Measurements from ENCODE around the gene CAMK4.
A peak's percentile ranks its signal among the peaks of the same experiment; 100 is the strongest.

The CAMK4 gene

DNA sequence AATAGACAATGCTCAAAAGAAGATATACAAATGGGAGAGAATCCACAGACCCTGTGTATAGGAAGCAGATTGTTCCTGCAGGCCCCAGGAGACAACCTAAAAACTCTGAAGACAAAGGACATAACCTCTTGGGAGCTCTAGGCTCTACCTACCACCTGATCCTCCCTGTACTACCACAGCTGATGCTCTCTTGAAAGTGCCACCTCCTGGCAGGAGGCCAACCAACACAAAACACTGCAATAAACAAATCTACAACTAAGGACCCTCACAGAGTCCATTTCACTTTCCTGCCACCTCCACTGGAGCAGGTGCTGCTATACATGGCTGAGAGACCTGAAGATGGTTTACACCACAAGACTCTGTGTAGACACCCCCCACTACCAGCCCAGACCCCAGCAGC is 239.1 kb downstream of the CAMK4 start:
- Histone ChIP-seq H3K36me3 (ENCODE audit: control insufficient read depth in 2 of 2, insufficient read depth in 1 of 2, low read length in 2 of 2) (no peaks in the 10 kb centered on the region), H3K4me3 (ENCODE audit: low read depth, low read length) (no peak overlapping the region), H3K4me1 (ENCODE audit: control insufficient read depth, insufficient read depth, low read length) (0 out of 2 replicates have a peak, but pooled peaks cover 6% of the 10 kb centered on the region), H3K27ac (ENCODE audit: extremely low read depth, low read depth, low read length) (no peak overlapping the region), H3K9me3 (ENCODE audit: control insufficient read depth, insufficient read depth, low read depth, low read length) (no peaks in the 10 kb centered on the region)
- POLR2A ChIA-PET: no interaction called here
- CTCF ChIA-PET: interaction anchor here (0.6 to 1.6 kb wide), 3 partner anchors 12 to 20 kb away, joined by 4 to 5 read pairs (median 4); no protein-coding TSS in a partner anchor
- TF ChIP-seq FEZF1 (tag by site-specific recombination; IDR thresholded peaks at IDR 0.05) (peak; percentile 61), BCL11B (tag by site-specific recombination; IDR thresholded peaks at IDR 0.05; ENCODE audit: low read depth) (no peak), GLIS1 (tag by site-specific recombination; IDR thresholded peaks at IDR 0.05) (peak; percentile 75)
- TF ChIP-seq, protein P1, sequence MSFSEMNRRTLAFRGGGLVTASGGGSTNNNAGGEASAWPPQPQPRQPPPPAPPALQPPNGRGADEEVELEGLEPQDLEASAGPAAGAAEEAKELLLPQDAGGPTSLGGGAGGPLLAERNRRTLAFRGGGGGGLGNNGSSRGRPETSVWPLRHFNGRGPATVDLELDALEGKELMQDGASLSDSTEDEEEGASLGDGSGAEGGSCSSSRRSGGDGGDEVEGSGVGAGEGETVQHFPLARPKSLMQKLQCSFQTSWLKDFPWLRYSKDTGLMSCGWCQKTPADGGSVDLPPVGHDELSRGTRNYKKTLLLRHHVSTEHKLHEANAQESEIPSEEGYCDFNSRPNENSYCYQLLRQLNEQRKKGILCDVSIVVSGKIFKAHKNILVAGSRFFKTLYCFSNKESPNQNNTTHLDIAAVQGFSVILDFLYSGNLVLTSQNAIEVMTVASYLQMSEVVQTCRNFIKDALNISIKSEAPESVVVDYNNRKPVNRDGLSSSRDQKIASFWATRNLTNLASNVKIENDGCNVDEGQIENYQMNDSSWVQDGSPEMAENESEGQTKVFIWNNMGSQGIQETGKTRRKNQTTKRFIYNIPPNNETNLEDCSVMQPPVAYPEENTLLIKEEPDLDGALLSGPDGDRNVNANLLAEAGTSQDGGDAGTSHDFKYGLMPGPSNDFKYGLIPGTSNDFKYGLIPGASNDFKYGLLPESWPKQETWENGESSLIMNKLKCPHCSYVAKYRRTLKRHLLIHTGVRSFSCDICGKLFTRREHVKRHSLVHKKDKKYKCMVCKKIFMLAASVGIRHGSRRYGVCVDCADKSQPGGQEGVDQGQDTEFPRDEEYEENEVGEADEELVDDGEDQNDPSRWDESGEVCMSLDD (tag by site-specific recombination; IDR thresholded peaks at IDR 0.05): no peak

DNA sequence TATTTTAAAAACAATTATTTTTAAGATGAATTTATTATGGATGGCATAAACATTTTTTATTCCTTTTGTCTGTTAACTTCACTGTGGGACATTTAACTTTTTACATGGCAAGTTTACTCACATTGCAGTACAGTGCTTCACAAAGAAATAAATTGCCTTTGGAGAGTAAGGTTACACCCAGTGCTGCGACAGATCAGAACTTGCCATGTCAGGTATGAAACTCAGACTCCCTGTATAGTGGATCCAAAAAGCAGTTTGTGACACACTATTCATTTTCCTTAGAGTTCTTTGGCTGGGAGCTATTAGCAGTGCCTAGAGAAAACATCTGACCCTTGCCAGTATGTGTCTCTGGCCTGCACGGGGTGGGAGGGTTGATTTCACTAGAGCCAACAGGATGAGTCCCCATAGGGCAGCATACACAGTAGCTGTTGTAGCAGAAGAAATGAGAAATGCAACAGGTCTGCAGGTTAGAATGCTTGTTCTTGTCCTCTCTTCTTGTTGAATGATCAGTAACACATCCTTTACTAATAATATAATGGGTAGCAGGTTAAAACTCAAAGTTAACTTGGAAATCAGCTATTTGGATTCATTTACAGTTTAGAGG is 245.2 kb downstream of the CAMK4 start:
- H3K4me3 ChIP-seq (ENCODE audit: low read depth, low read length): no peak overlapping the region
- POLR2A ChIA-PET: no interaction called here
- H3K4me1 ChIP-seq (ENCODE audit: control insufficient read depth, insufficient read depth, low read length): no peaks in the 10 kb centered on the region
- H3K9me3 ChIP-seq (ENCODE audit: control insufficient read depth, insufficient read depth, low read depth, low read length): no peaks in the 10 kb centered on the region
- TF ChIP-seq ZXDB (tag by site-specific recombination; IDR thresholded peaks at IDR 0.05) (no peak), SCRT1 (tag by site-specific recombination; IDR thresholded peaks at IDR 0.05; ENCODE audit: borderline replicate concordance) (0 out of 2 replicates have a peak, but pooled peaks have one; percentile 23), SCRT2 (tag by site-specific recombination; IDR thresholded peaks at IDR 0.05) (peak; percentile 56), ZNF248 (tag by site-specific recombination; IDR thresholded peaks at IDR 0.05) (no peak)
- TF ChIP-seq, protein P2, sequence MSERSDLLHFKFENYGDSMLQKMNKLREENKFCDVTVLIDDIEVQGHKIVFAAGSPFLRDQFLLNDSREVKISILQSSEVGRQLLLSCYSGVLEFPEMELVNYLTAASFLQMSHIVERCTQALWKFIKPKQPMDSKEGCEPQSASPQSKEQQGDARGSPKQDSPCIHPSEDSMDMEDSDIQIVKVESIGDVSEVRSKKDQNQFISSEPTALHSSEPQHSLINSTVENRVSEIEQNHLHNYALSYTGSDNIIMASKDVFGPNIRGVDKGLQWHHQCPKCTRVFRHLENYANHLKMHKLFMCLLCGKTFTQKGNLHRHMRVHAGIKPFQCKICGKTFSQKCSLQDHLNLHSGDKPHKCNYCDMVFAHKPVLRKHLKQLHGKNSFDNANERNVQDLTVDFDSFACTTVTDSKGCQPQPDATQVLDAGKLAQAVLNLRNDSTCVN (tag by site-specific recombination; optimal IDR thresholded peaks at IDR 0.05): no peak
- CTCF ChIA-PET: interaction anchor here (0.8 to 1.0 kb wide), 2 partner anchors 34 to 310 kb away, joined by 3 to 4 read pairs; no protein-coding TSS in a partner anchor
- no peak overlapping the region for H3K27ac ChIP-seq (ENCODE audit: extremely low read depth, low read depth, low read length)
- no peaks in the 10 kb centered on the region for H3K36me3 ChIP-seq (ENCODE audit: control insufficient read depth in 2 of 2, insufficient read depth in 1 of 2, low read length in 2 of 2)

DNA sequence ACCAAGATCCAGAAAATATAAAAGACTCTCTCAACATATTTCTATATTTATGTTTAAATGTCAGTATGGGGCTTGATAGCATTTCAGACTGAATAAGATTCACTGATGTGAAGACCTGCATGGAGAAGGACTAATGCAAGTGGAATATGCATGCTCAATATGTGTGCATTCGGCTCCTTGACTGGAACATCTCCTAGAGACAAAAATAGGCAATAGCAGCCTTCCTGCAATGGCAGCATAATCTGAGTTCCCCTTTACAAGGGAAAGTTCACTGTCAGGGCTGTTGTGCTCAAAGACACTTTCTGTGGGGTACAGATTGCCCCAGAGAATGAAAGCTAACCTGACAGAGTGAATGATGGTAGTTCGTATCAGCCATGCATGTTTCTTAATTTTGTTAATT is 245.7 kb downstream of the CAMK4 start:
- no peaks in the 10 kb centered on the region for H3K4me1 ChIP-seq (ENCODE audit: control insufficient read depth, insufficient read depth, low read length)
- H3K4me3 ChIP-seq (ENCODE audit: low read depth, low read length): no peak overlapping the region
- no peak for TF ChIP-seq ZNF837 (tag by site-specific recombination; IDR thresholded peaks at IDR 0.05)
- TF ChIP-seq ZNF211 (tag by site-specific recombination; IDR thresholded peaks at IDR 0.05; ENCODE audit: low read depth): no peak
- TF ChIP-seq, protein P3, sequence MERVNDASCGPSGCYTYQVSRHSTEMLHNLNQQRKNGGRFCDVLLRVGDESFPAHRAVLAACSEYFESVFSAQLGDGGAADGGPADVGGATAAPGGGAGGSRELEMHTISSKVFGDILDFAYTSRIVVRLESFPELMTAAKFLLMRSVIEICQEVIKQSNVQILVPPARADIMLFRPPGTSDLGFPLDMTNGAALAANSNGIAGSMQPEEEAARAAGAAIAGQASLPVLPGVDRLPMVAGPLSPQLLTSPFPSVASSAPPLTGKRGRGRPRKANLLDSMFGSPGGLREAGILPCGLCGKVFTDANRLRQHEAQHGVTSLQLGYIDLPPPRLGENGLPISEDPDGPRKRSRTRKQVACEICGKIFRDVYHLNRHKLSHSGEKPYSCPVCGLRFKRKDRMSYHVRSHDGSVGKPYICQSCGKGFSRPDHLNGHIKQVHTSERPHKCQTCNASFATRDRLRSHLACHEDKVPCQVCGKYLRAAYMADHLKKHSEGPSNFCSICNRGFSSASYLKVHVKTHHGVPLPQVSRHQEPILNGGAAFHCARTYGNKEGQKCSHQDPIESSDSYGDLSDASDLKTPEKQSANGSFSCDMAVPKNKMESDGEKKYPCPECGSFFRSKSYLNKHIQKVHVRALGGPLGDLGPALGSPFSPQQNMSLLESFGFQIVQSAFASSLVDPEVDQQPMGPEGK (tag by site-specific recombination; IDR thresholded peaks at IDR 0.05): no peak
- TF ChIP-seq ZNF664 (tag by site-specific recombination; IDR thresholded peaks at IDR 0.05): no peak
- no peak for TF ChIP-seq SCRT1 (tag by site-specific recombination; IDR thresholded peaks at IDR 0.05; ENCODE audit: borderline replicate concordance)
- no peak for TF ChIP-seq ZNF600 (tag by site-specific recombination; IDR thresholded peaks at IDR 0.05)
- TF ChIP-seq KLF1 (tag by site-specific recombination; IDR thresholded peaks at IDR 0.05): no peak
- no peak for TF ChIP-seq ZNF621 (tag by site-specific recombination; IDR thresholded peaks at IDR 0.05)
- no peak for TF ChIP-seq ZNF433 (tag by site-specific recombination; IDR thresholded peaks at IDR 0.05; ENCODE audit: low read depth)
- TF ChIP-seq ZEB2 (tag by site-specific recombination; IDR thresholded peaks at IDR 0.05): no peak
- H3K9me3 ChIP-seq (ENCODE audit: control insufficient read depth, insufficient read depth, low read depth, low read length): no peaks in the 10 kb centered on the region
- ChIA-PET CTCF (interaction anchor here (0.8 to 1.0 kb wide), 2 partner anchors 35 to 311 kb away, joined by 3 to 4 read pairs; no protein-coding TSS in a partner anchor), POLR2A (no interaction called here)
- H3K27ac ChIP-seq (ENCODE audit: extremely low read depth, low read depth, low read length): no peak overlapping the region
- no peaks in the 10 kb centered on the region for H3K36me3 ChIP-seq (ENCODE audit: control insufficient read depth in 2 of 2, insufficient read depth in 1 of 2, low read length in 2 of 2)

Data from HEK293 (cell line).